Small intestine (tissue), 7 donors: Measurements from ENCODE around the gene RBM19. TPM values are rescaled to one million over a fixed set of nuclear protein-coding genes. Genes with fewer than 3 reads are reported as not detected.

Experiments used
- DNase-seq, 2 donors: peaks; one replicate each; pipeline versions ENCODE4 v3.0.0 to v3.0.0-alpha.2; 2013
- FAIRE-seq: peaks from 2 replicates; lab custom pipeline; 2012; peaks lifted over from hg19 to GRCh38; lab: Jason Lieb, UNC
- H3K27ac ChIP-seq, 3 donors: one replicate each; pipeline ENCODE4 v1.5.1; 2013; ENCODE audit warnings: low read length in 2 of 3, mild to moderate bottlenecking in 2 of 3, control low read depth in 1 of 3, inconsistent platforms in 1 of 3, low read depth in 1 of 3, moderate library complexity in 1 of 3
- H3K27me3 ChIP-seq, 3 donors: one replicate each; pipeline ENCODE4 v1.6.1; 2013; ENCODE audit warnings: low read length in 3 of 3, inconsistent platforms in 1 of 3; ENCODE audit not compliant: control insufficient read depth in 3 of 3, insufficient read depth in 3 of 3
- H3K36me3 ChIP-seq, 3 donors: one replicate each; pipeline ENCODE4 v1.6.1; 2013; ENCODE audit warnings: low read length in 3 of 3, inconsistent platforms in 1 of 3, low read depth in 1 of 3, mild to moderate bottlenecking in 1 of 3, moderate library complexity in 1 of 3; ENCODE audit not compliant: control insufficient read depth in 3 of 3, insufficient read depth in 2 of 3
- H3K4me1 ChIP-seq, 3 donors: one replicate each; pipeline ENCODE4 v1.6.1; 2013; ENCODE audit warnings: low read length in 2 of 3, inconsistent platforms in 1 of 3, low read depth in 1 of 3, mild to moderate bottlenecking in 1 of 3, moderate library complexity in 1 of 3; ENCODE audit not compliant: control insufficient read depth in 3 of 3, insufficient read depth in 2 of 3
- H3K4me3 ChIP-seq, 3 donors: one replicate each; pipeline ENCODE4 v1.5.1; 2013; ENCODE audit warnings: low read length in 3 of 3, control low read depth in 1 of 3, inconsistent platforms in 1 of 3, low read depth in 1 of 3, mild to moderate bottlenecking in 1 of 3, moderate library complexity in 1 of 3
- H3K9me3 ChIP-seq, 2 donors: one replicate each; pipeline ENCODE4 v1.6.1; 2013; ENCODE audit warnings: low read depth in 1 of 2, low read length in 1 of 2; ENCODE audit not compliant: control insufficient read depth in 2 of 2, insufficient read depth in 1 of 2
- WGBS, 3 donors: extraction: QIAGEN DNeasy Blood & Tissue Kit; methylation state at CpG; one replicate each; pipeline ENCODE4 v1.1.7; 2013; 5-methylcytosine and 5-hydroxymethylcytosine counted together
- polyA plus RNA-seq, 4 donors: library from polyadenylated mRNA; stranded (reverse) in 3 of 4; unstranded in 1 of 4; fragments of 200-250 nt in 3 of 4; fragments of 120-200 nt in 1 of 4; gene quantifications; one replicate each; pipeline versions ENCODE4 v1.2.1 to v1.2.3, GENCODE V29; 2013
- donor health status: healthy with polysubstance abuse.
- donor health status: control.
- donor health status: control.
- donor health status: Bipolar disorder and iron deficiency.
- donor health status: healthy.

Gene RBM19
- polyA plus RNA-seq, 4 donors: 10.0 to 23.5 (median 14.6) TPM

DNA sequence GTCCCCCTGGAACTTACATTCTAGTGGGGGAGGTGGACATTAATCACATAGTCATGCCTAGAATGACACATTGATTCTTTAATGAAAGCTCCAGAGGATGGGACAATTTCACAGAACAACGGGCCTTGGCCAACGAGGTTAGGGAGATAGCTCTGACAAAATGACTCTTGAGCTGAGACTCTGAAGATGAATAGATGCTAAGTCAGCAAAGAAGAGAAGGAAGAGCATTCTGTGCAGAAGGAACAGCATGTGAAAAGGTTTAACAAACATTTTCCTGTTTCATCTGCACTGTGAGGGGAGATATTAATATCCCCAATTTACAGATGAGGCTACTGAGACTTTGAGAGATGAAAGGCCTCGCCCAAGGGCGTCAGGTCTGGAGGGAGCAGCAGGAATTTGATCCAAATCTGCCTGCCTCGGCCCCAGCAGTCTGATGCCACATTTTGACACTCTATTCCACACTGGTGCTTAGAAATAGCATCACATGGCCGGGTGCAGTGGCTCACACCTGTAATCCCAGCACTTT, 193.6 kb downstream of the RBM19 start:
- H3K4me1 ChIP-seq: no peaks in the 10 kb centered on the region
- WGBS, 3 donors: 57 to 72% (median 66%) methylated on average over 6 of the region's 6 CpGs
- H3K27ac ChIP-seq: no peak overlapping the region
- peaks cover 0 to 3% (median 0%) of the 10 kb centered on the region in 3 donors for H3K27me3 ChIP-seq
- DNase-seq (no peak), FAIRE-seq (no peak)
- H3K9me3 ChIP-seq: no peaks in the 10 kb centered on the region
- H3K36me3 ChIP-seq: no peaks in the 10 kb centered on the region
- no peak overlapping the region for H3K4me3 ChIP-seq

DNA sequence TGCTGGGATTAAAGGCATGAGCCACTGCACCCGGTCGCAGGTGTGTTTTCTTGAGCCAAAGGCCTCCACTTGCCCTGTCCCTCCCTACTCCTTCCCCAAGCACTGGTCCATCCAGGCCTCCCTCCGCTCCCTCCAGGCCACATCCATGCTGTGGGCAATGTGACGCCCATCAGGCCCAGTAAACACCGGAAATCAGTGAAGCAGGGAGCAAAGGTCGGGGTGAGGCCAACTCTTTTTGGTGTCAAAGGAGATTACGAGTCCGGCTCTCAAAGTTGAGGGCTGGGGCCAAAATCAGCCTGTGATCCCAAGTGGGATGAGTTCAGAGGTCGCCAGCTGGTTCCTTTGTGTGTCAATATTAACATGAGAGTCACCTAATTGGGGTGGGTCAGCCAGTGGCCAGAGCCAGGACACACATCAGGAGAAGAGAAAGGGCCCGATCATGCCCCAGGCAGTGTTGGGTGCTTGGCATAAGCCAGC, 195.7 kb downstream of the RBM19 start:
- Histone ChIP-seq H3K9me3 (no peaks in the 10 kb centered on the region), H3K4me3 (no peak overlapping the region), H3K4me1 (peaks cover 0 to 12% (median 0%) of the 10 kb centered on the region in 3 donors), H3K36me3 (no peaks in the 10 kb centered on the region), H3K27ac (no peak overlapping the region), H3K27me3 (peaks cover 0 to 2% (median 0%) of the 10 kb centered on the region in 3 donors)
- WGBS, 3 donors: 53 to 60% (median 57%) methylated on average over 10 of the region's 10 CpGs
- FAIRE-seq (no peak), DNase-seq (peak in 1 of 2 donors; percentile 26)

DNA sequence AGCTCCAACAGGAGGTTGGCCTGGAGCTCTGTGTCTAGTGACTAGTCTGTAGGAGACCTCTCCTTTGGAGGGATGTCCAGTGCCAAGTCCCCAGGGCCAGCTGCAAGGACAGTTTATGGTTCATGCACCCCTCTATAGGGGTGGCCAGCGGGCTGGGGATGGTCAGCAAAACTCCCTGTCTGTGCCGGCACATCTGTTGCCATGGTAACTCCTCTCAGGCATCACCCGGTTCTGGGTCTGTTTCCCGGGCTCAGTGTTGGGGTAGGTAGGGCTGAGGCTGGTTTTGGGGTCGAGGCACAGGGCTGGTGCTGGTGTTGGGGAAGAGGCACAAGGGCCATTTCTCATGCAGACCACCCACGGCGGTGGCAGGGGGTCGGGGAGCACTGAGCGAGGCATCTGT, 196.8 kb downstream of the RBM19 start:
- Histone ChIP-seq H3K9me3 (no peaks in the 10 kb centered on the region), H3K4me3 (no peak overlapping the region), H3K36me3 (no peaks in the 10 kb centered on the region), H3K27me3 (peaks cover 0 to 2% (median 0%) of the 10 kb centered on the region in 3 donors), H3K4me1 (peaks cover 0 to 14% (median 0%) of the 10 kb centered on the region in 3 donors), H3K27ac (no peak overlapping the region)
- FAIRE-seq (no peak), DNase-seq (no peak)
- 70 to 83% (median 78%) methylated on average over 9 of the region's 9 CpGs for WGBS, 3 donors

DNA sequence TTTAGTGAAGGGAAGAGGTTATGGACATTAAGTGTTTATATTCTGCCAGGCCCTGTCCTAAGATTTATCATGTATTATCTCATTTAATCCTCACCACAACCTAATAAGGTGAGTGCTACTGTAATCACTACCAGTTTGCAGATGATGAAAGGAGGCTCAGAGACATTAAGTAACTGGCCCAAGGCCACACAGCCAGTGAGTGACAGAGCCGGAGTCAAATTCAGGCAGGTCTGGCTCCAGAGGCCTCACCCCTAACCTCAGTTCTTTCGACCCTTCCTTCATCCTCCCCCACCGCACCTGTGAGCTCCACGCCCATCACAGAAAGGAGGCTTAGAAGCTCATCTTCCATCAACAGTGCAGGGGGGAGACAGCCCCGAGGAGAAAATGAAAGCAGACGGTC, 197.3 kb downstream of the RBM19 start:
- H3K27ac ChIP-seq: no peak overlapping the region
- H3K27me3 ChIP-seq: peaks cover 0 to 2% (median 0%) of the 10 kb centered on the region in 3 donors
- no peak overlapping the region for H3K4me3 ChIP-seq
- peaks cover 0 to 14% (median 0%) of the 10 kb centered on the region in 3 donors for H3K4me1 ChIP-seq
- WGBS, 3 donors: 65 to 69% (median 69%) methylated on average over 6 of the region's 6 CpGs
- DNase-seq: no peak
- no peaks in the 10 kb centered on the region for H3K36me3 ChIP-seq
- FAIRE-seq: no peak
- H3K9me3 ChIP-seq: no peaks in the 10 kb centered on the region

DNA sequence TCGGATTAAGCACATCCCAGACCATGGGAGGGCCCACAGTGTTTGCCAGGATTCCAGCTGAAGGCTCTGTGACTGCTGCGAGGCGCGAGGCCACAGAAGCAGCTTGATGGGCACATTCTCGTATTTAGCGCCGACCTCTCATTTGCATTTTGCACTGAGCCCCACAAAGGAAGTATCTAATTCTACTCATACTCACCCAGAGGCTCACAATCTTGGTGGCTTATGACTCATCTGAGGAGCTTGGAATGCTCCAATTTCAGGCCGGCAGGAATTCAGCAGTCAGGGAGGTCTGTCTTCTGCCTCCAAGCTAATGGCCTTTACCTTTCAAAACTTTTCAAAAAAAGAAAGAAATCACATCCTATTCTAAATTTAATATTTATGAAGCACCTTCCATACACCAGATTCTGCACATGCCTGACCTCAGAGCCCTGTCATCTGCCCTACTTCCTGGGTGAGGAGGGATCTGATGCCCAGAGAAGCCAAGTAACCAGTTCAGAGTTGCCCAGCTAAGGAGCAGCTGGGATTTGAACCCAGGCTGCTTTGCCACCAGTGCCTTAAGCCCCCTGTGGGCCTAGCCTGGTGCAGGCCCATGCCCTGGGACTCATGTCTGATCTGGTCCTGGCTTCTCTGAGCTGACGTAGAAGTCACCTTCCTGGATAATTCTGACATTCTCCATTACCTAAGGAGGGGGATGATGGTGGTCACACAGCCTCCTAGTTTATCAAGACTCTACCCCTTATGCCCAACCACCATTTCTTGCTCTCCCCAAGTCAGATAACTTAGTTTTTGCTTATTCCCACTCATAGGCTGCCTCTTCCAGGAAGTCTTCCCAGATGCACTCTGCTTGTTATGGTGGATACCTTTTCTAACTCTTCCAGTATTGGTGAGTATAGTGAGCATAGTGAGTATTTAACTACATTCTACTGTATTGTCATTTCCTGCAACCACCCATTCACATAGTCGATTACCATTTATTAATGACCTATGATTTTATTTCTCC, 198.9 kb downstream of the RBM19 start:
- 41 to 58% (median 51%) methylated on average over 10 of the region's 10 CpGs for WGBS, 3 donors
- Histone ChIP-seq H3K27me3 (peaks cover 0 to 2% (median 0%) of the 10 kb centered on the region in 3 donors), H3K36me3 (no peaks in the 10 kb centered on the region), H3K4me3 (no peak overlapping the region), H3K27ac (no peak overlapping the region), H3K4me1 (peaks cover 0 to 14% (median 0%) of the 10 kb centered on the region in 3 donors), H3K9me3 (no peaks in the 10 kb centered on the region)
- peak in 1 of 2 donors; percentile 27 for DNase-seq
- FAIRE-seq: no peak
